HFFc6 (cell line): Measurements from ENCODE around the gene SPG7. TPM values are rescaled to one million over a fixed set of nuclear protein-coding genes. Genes with fewer than 3 reads are reported as not detected.

Source experiments
- DNase-seq: peaks from one replicate; pipeline ENCODE4 v3.0.0-alpha.2; 2018
- H3K27ac Mint-ChIP-seq: 2 replicates; pipeline ENCODE4 v1.8.0; 2020; ENCODE audit warnings: mild to moderate bottlenecking, mixed read lengths
- H3K27me3 Mint-ChIP-seq: 2 replicates; pipeline ENCODE4 v1.8.0; 2021; ENCODE audit warnings: mild to moderate bottlenecking, moderate library complexity, mixed read lengths; ENCODE audit not compliant: insufficient read depth
- H3K36me3 Mint-ChIP-seq: 2 replicates; pipeline ENCODE4 v1.8.0; 2021; ENCODE audit warnings: low read depth, mixed read lengths
- H3K4me1 Mint-ChIP-seq: 2 replicates; pipeline ENCODE4 v1.8.0; 2020; ENCODE audit warnings: low read depth, mixed read lengths
- H3K4me3 Mint-ChIP-seq: 2 replicates; pipeline ENCODE4 v1.8.0; 2020; ENCODE audit warnings: mild to moderate bottlenecking, moderate library complexity, mixed read lengths
- H3K9me3 Mint-ChIP-seq: 2 replicates; pipeline ENCODE4 v1.8.0; 2020; ENCODE audit warnings: mild to moderate bottlenecking, mixed read lengths
- total RNA-seq, 6 experiments: library from RNA; stranded (reverse); fragmentation: NEBNext Ultra II Directional; extraction: Animal tissue kit (Norgen Biotek cat#: 25700); gene quantifications; 2 replicates in 1 of 6; 3 replicates in 5 of 6; pipeline ENCODE4 v1.2.3, GENCODE V29; 2021
- TF ChIP-seq, protein P1 (sequence below): fragments of 200-600 bp; sonication (generic); IDR thresholded peaks from 2 replicates; pipeline ENCODE4 v1.5.0; 2021; ENCODE audit warnings: antibody characterized with exemption, mild to moderate bottlenecking

Gene SPG7
- total RNA-seq, 6 experiments from 2014 or later = 81.5 to 97.0 (median 89.6) TPM

DNA sequence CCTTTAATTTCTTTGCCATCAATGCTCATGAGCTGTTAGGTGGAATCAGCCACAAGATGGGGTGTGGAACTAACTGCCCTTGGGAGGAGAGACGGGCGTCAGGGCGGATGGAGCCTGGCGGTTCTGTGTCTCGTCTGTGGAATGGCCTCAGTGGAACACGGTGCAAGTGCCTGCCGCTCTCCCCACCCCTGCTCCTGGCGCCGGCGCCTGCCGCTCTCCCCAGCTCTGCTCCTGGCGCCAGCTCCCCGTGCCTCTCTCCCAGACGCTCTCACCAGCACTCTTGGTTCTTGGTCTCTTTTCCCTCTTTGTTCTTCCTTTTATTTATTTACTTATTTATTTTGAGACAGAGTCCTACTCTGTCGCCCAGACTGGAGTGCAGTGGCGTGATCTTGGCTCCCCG lies 39.1 kb downstream of the SPG7 start:
- H3K27ac Mint-ChIP-seq = no peak overlapping the region
- peaks cover 2% of the 10 kb centered on the region; the same call in 1 of the 2 replicates for H3K27me3 Mint-ChIP-seq
- no peaks in the 10 kb centered on the region for H3K9me3 Mint-ChIP-seq
- TF ChIP-seq, protein P1, sequence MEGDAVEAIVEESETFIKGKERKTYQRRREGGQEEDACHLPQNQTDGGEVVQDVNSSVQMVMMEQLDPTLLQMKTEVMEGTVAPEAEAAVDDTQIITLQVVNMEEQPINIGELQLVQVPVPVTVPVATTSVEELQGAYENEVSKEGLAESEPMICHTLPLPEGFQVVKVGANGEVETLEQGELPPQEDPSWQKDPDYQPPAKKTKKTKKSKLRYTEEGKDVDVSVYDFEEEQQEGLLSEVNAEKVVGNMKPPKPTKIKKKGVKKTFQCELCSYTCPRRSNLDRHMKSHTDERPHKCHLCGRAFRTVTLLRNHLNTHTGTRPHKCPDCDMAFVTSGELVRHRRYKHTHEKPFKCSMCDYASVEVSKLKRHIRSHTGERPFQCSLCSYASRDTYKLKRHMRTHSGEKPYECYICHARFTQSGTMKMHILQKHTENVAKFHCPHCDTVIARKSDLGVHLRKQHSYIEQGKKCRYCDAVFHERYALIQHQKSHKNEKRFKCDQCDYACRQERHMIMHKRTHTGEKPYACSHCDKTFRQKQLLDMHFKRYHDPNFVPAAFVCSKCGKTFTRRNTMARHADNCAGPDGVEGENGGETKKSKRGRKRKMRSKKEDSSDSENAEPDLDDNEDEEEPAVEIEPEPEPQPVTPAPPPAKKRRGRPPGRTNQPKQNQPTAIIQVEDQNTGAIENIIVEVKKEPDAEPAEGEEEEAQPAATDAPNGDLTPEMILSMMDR = no peak
- peaks cover 31% of the 10 kb centered on the region for H3K36me3 Mint-ChIP-seq
- H3K4me3 Mint-ChIP-seq = no peak overlapping the region
- no peak for DNase-seq
- peaks cover 5% of the 10 kb centered on the region for H3K4me1 Mint-ChIP-seq

DNA sequence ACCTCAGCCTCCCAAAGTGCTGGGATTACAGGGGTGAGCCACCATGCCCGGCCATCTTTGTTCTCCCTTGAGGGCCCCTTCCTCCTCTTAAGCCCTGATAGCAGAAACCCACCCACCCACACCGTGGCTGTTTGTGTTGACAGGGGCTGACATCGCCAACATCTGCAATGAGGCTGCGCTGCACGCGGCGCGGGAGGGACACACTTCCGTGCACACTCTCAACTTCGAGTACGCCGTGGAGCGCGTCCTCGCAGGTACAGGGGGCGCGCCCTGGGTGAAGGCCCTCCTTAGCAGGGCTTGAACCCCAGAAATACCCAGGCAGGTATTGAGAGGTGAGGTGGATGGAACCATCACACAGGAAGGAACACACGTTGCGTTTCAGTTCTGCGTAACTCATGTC lies 39.7 kb downstream of the SPG7 start:
- no peak for DNase-seq
- peaks cover 31% of the 10 kb centered on the region for H3K36me3 Mint-ChIP-seq
- TF ChIP-seq, protein P1 = no peak
- H3K9me3 Mint-ChIP-seq = no peaks in the 10 kb centered on the region
- peaks cover 2% of the 10 kb centered on the region; the same call in 1 of the 2 replicates for H3K27me3 Mint-ChIP-seq
- H3K27ac Mint-ChIP-seq = no peak overlapping the region
- H3K4me3 Mint-ChIP-seq = no peak overlapping the region
- H3K4me1 Mint-ChIP-seq = no peaks in the 10 kb centered on the region

DNA sequence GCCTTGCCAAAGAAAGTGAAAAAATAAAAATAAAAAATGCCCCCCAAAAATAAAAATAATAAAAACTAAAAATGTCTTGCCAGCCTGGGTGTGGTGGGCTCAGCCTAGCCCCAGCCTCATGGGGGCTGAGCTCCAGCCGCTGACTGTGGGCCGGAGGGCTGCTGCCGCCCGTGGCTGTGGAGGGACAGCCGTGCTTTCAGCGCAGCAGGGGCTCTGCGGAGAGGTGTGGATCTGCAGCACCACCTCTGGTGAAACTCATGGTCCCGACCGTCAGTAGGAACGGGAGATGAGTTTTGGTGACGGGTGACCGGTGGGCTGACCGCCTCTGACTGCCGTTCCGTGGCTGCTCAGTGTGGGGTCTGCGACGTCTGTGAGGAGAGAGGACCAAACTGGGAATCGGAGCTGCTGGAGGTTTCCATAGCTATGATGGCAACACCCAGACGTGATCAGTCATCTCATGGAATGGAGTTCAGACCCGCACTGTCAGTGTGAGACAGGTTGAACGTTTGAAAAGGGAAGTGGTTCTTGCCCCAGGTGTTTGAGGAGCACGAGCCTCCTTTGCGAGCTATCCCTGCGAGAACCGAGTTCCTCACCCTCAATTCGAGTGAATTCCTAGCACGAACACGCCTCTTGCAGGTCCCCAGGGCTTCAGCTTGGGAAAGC lies 40.3 kb downstream of the SPG7 start:
- DNase-seq = no peak
- no peak overlapping the region for H3K4me3 Mint-ChIP-seq
- H3K9me3 Mint-ChIP-seq = no peaks in the 10 kb centered on the region
- peaks cover 28% of the 10 kb centered on the region for H3K36me3 Mint-ChIP-seq
- peaks cover 2% of the 10 kb centered on the region; the same call in 1 of the 2 replicates for H3K27me3 Mint-ChIP-seq
- no peak overlapping the region for H3K27ac Mint-ChIP-seq
- TF ChIP-seq, protein P1 = no peak
- H3K4me1 Mint-ChIP-seq = no peaks in the 10 kb centered on the region

DNA sequence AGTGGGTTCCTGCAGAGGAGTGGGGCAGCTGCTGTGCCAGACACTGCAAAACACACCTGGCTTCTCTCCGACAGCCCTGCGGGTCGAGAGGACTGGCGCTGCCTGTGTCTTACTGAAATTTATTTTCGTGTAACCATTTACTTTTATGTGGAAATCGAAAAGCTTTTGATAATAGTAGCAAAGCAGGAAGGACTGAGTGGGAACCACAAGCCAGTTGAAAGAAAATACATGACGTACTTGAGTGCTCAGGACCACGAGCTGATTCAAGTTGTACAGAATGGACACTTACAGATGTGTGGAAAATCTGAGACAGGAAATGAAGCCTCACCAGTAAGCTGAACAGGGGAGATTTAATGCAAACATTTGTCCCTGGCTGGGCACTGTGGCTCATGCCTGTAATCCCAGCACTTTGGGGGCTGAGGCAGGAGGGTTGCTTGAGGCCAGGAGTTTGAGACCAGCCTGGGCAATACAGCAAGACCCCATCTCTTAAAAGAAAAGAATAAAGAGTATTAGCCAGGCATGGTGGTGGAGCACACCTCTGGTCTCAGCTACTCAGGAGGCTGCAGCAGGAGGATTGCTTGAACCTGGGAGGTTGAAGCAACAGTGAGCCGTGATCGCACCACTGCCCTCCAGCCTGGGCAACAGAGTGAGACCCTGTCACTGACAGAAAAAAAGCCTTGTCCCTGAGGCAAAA lies 41.0 kb downstream of the SPG7 start:
- Mint-ChIP-seq H3K4me3 (no peak overlapping the region), H3K4me1 (no peaks in the 10 kb centered on the region), H3K9me3 (no peaks in the 10 kb centered on the region), H3K27ac (no peak overlapping the region), H3K36me3 (peaks cover 28% of the 10 kb centered on the region), H3K27me3 (peaks cover 2% of the 10 kb centered on the region; the same call in 1 of the 2 replicates)
- no peak for DNase-seq
- TF ChIP-seq, protein P1 = no peak

DNA sequence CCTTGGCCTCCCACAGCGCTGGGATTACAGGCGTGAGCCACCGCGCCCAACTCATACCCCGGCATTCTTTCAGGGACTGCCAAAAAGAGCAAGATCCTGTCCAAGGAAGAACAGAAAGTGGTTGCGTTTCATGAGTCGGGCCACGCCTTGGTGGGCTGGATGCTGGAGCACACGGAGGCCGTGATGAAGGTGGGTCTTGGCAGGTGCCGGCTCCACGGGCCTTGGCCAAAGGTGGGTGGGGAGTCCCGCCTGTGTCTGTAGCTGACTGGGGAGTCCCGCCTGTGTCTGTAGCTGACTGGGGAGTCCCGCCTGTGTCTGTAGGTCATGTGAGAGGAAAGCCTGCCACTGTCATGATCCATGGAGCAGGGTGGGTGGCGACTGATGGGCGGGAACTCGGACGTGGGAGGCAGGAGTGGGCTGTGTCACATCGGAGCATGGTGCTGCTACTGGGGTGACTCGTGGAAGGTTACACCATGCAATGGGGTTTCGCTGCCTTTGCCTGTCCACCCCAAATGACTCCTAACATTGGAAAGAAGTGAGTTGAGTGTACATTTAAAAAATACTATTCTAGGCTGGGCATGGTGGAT lies 42.3 kb downstream of the SPG7 start:
- no peak for DNase-seq
- TF ChIP-seq, protein P1 = no peak
- H3K27ac Mint-ChIP-seq = no peak overlapping the region
- no peaks in the 10 kb centered on the region for H3K4me1 Mint-ChIP-seq
- H3K4me3 Mint-ChIP-seq = no peak overlapping the region
- peaks cover 28% of the 10 kb centered on the region for H3K36me3 Mint-ChIP-seq
- H3K27me3 Mint-ChIP-seq = peaks cover 2% of the 10 kb centered on the region; the same call in 1 of the 2 replicates
- no peaks in the 10 kb centered on the region for H3K9me3 Mint-ChIP-seq
